Measurements from ENCODE around the gene PTK6.
A peak's percentile ranks its signal among the peaks of the same experiment; 100 is the strongest.

Gene PTK6

GRCh38 chr20:63556873-63557478 lies 19.8 kb upstream of the PTK6 start:
- no peak for DNase-seq

GRCh38 chr20:63555661-63556381 lies 18.6 kb upstream of the PTK6 start:
- DNase-seq = no peak

DNA sequence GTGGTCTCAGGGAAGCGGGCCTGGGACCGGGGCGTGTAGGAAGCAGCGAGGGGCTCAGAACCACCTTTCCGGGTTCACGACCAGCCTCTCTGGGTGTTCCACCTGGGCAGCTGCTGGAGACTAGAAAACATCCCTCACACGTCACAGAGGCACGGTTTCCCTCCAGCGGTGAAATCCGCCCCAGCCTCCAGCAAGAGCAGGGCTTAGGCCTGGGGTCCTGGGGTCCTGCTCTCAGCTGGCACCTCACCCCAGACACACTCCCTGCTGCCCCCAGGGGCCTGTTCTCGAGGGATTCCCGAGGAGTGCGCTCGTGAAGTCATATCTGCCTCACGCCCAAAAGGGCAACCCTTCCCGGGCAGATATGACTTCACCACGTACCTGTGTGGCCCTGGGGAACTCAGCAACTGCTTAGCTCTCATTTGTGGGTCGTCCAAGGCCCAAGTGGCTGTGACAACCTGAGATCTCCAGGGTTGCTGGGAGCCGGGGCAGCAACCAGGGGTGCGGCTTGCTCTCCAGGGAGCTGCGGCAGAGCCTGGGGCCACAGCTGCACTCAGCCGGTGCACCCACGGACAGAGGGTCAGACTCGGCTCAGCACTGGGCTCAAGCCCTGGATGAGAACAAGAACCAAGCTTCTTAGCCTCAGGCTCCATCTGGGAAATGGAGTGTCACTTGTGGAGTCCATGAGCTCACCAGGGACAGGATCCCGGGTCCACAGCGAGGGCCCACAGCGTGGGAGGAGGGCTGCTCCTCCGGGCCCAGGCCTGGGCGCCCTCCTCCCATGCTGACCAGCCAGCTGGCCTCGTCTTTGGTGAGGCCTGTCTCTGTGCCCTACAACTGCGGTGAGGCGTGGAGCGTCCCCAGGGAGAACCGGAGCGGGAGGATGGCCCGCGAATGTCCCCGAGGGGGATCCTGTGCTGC lies 17.4 kb upstream of the PTK6 start:
- no peak for DNase-seq

DNA sequence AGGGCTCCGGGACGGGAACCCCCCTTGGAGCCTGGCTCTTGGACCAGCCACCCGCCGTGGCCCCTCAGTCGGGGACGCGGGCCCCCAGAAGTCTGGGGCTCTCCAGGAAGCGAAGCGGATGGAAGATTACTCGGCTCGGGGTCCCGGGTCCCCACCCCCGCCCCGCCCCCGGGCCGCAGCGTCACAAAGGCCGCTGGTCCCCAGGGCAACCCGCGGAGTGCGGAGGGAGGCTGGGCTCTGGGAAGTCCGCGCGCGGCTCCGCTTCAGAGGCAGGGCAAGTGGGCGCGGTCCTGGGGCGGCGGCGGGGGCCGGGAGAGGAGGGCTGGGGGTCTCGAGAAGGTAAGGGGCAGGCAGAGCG lies 16.7 kb upstream of the PTK6 start, which contains the start of gene FNDC11:
FNDC11 (plus strand) TSS at position 227 of the 358 bp plus-strand sequence. CDS start 1,505 bp downstream, outside the sequence.
- DNase-seq = no peak

DNA sequence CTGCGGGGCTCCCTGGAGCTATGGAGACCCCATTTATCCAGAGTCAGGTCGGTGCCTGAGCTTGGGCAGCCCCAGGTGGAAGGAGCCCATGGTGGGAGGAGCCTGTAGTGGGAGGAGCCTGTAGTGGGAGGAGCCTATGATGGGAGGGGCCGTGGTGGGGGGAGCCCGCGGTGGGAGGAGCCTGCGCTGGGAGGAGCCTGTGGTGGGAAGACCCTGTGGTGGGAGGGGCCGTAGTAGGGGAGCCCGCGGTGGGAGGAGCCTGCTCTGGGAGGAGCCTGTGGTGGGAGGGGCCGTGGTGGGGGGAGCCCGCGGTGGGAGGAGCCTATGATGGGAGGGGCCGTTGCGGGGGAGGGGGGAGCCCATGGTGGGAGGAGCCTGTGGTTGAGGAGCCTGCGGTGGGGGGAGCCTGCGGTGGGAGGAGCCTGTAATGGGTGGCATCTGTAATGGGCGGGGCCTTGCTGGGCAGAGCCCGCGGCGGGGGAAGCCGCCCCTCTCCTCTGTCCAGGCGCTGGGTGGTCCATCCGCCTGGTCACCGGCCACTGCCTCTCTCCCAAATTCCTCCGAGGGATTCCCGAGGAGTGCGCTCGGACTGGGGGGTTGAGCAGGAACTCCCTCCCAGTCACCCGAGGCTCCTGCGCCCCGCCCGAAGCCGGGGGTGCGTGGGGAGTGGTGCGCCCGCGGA lies 16.2 kb upstream of the PTK6 start:
- peak; percentile 11 to 26 for DNase-seq

- DNase-seq = peak; percentile 36 to 52
Observed at GRCh38 chr20:63552481-63553249, 15.5 kb upstream of the PTK6 start.

DNA sequence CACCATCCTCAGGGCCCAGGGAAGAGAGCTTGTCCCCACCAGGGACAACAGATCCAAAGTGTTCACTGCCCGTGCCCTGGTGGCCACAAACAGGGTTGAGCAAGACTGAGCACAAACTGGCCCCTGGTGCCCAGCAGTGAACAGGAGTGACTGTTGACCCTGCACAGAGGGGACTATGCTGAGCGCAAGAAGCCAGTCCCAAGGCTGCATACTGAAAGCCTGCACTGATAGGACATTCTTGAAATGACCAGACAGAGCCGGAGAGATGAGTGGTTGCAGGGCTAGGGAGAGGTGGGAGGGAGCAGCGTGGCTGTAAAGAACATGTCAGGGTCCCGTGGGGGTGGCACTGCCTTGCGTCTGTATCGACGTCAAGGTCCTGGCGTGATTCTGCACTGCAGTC lies 13.9 kb upstream of the PTK6 start:
- DNase-seq = no peak

DNA sequence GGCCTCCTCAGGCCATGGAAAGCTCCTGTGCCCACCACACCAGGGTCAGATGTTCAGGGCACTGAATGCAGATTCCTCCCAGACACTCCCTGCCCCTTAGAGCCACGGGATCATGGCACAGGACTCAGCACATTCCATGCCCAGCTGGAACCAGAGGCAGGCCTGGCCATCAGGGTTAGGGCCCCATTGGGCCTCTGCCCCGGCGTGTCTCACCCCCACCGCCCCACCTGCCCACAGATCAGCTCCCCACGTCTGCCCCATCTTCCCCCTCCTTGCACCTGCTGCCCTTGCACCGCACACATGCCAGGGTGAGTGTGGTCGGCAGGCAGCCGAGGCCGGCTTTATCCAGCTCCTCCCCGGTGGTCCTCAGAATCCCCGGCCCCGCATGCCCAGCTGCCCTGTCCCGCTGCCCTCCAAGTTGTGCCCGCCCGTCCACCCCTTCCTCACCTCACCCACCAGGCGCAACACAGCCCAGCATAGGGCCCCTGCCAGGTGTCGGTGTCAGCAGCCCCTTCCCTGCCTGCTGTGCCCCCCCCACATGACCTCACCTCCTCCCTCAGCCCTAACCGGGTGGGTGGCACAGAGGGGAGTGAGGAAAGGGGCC lies 12.6 kb upstream of the PTK6 start:
- DNase-seq = no peak

GRCh38 chr20:63549019-63549418 lies 11.8 kb upstream of the PTK6 start:
- DNase-seq = no peak

DNA sequence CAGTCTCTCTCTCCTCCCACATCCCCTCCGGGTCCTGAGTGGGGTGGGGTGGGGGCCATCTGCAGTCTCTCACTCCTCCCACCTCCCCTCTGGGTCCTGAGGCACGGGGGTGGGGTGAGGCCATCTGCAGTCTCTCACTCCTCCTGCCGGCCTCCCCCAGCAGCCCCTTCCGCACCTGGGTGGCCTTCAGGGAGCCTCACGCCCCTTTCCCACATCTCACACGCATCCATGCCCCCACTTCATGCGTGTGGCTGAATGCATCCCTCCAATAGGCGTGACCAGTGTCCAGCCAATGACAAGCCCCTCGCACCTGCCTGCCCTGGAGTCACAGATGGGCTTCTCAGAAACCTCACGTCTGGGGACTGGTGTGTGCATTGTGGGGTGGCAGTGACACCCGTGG lies 11.4 kb upstream of the PTK6 start:
- DNase-seq = no peak

GRCh38 chr20:63547725-63548480 lies 10.7 kb upstream of the PTK6 start, which contains the start of gene SRMS:
Gene SRMS (minus strand): TSS chr20:63547749. CDS start chr20:63547463, 286 bp downstream.
- no peak for DNase-seq

DNA sequence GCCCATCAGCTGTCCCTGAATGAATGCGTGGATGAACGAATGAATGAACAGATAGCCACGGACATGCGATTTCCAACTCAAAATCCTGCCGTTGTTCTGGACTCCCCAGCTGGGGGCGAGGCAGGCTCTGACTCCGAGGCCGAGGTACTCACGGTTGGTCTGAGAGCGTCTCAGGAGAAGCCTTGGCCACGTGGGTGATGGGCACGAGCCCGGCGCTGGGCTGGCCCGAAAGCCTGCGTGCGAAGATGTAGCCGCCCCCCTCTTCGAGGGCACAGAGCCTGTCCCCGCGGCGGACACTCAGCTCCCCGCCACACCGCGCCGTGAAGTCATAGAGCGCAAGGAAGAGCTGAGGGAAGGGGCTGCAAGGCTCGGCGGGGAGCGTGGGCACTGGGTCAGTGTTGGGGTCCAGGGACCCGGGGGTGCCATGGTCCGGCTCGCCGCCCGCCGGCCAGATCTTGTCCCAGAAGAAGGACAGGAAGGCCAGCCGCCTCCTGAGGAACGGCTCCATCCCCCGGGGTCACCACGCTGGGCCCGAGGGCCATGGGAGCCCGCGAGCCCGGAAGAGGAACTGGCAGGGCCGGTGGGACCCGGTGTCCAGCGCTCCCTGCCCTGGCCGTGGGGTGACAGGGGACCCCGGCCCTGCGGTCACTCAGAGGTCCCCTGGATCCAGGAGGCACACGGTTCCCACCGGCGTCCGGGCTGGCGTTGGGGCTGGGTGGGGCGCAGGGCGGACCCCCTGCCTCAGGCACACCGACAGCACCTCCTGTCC lies 10.0 kb upstream of the PTK6 start:
- no peak for DNase-seq

GRCh38 chr20:63546256-63546955 lies 9.2 kb upstream of the PTK6 start:
- DNase-seq = no peak

DNA sequence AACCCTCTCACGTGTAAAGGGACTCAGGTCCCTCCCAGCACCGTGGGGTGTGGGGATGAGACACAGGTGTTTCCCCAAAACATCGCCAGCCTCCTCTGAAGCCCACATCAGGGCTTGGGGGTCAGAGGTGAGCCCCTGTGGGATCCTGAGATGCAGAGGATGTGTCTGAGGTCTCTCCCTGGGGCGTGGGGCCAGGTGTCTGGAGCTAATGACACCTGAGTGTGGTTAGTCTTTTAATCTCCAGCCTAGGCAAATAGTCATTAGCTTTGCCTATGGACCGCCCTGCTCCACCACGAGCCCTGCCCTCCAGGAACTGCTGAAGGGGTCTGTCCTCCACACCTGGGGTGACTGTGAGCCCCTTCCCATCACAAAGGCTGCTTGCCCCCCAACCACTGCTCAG lies 8.6 kb upstream of the PTK6 start:
- no peak for DNase-seq

DNA sequence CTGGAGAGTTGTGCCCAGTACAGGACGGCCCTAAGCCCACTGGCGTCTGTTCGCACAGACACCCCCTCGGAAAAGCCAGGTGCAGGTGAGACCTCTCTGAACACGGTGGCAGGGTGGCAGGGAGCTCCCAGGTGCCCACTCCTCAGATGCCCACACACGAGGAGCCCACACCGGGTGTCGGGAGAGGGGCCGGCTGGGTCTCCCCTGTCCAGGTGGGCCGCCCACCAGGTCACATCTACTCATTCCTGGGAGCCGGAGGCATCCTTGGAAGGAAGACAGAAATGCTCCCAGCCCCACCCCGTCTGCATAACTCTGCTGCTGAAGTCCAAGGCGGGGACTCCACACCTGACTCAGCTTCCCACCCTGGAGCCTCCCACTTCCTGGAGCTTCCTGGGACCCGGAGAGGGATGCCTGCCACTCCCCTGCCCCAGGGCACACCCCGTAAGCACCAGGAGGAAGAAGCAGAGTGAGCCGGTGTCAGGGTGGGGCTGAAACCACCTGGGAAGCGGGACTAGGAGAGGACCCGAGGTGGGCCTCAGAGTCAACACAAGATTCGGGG lies 7.9 kb upstream of the PTK6 start:
- DNase-seq = no peak

DNA sequence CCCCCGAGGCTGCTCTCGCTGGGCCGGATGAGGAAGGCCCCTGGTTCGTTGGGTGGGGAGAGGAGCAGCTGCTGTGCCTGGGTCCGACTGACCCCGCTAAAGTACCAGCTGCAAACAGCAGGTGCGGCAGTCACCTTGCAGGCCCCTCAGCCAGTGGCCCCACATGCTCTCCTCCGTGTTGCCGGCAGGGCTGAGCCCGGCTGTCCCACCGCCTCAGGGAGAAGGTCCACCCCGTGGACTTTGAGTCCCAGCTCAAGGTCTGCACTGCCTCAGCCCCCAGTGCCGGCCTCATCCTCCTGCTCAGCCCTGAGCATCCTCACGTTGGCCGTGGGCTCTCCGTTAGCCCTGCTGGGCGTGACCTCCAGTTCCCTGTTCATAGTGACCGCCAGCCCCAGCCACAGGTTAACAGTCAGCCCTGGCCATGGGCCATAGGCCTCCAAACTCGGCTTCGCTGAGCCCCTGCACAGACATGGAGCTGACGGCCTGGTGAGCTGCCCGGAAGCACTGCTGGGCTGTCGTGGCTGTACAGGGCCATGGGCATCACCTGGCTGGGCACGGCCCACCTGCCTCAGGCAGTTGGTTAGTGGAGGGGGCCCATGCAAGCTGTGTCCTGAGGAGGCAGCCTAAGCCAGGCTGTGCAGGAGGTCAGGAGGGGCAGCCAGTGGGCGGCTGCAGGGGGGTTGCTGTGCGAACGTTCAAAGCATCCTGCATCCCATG lies 7.2 kb upstream of the PTK6 start:
- DNase-seq = no peak

- no peak for DNase-seq
Observed at GRCh38 chr20:63543733-63544132, 6.6 kb upstream of the PTK6 start.

GRCh38 chr20:63543131-63543530 lies 6.0 kb upstream of the PTK6 start:
- DNase-seq = no peak

Data from Kasumi-1 (cell line).